Activated T-helper 17 cell treated with anti-CD3 and anti-CD28 coated beads, Interleukin-2, amount 50 U/mL, for 72 hours (primary cell): ENCODE results near the gene COLEC11. TPM values are rescaled to one million over a fixed set of nuclear protein-coding genes. Genes with fewer than 3 reads are reported as not detected.
"Not testable (repeated sequence)": the region's sequence is repeated elsewhere in the genome, so short reads cannot be mapped to it uniquely, and the experiment has no call there.

Source experiments
- ATAC-seq: fragments of 150-1000 bp; cut with Tn5 transposase; replicated peaks from 2 replicates; pipeline ENCODE4 v1.10.0; 2021; ENCODE audit warnings: mild to moderate bottlenecking, moderate library complexity
- H3K27ac Mint-ChIP-seq: one replicate; pipeline ENCODE4 v1.8.0; 2022; ENCODE audit warnings: mixed read lengths
- H3K27me3 Mint-ChIP-seq: one replicate; pipeline ENCODE4 v1.8.0; 2022; ENCODE audit warnings: mixed read lengths
- H3K36me3 Mint-ChIP-seq: one replicate; pipeline ENCODE4 v1.8.0; 2022; ENCODE audit warnings: low read depth, mild to moderate bottlenecking, mixed read lengths
- H3K4me1 Mint-ChIP-seq: one replicate; pipeline ENCODE4 v1.8.0; 2022; ENCODE audit warnings: mixed read lengths
- H3K4me3 Mint-ChIP-seq: one replicate; pipeline ENCODE4 v1.8.0; 2022; ENCODE audit warnings: mild to moderate bottlenecking, mixed read lengths
- H3K9me3 Mint-ChIP-seq: one replicate; pipeline ENCODE4 v1.8.0; 2022; ENCODE audit warnings: mixed read lengths
- total RNA-seq, 2 donors: library from RNA; stranded (reverse); gene quantifications; one replicate each; pipeline ENCODE4 v1.2.3, GENCODE V29; 2022

Gene COLEC11
- total RNA-seq: under 1 TPM in 1 of 2 donors, not detected in 1; 0.54 TPM

- no peak within 1 kb of the TSS for H3K4me3 Mint-ChIP-seq
- H3K4me1 Mint-ChIP-seq: no peaks in the 10 kb centered on the region
- H3K36me3 Mint-ChIP-seq: no peaks in the 10 kb centered on the region
- no peak within 1 kb of the TSS for H3K27ac Mint-ChIP-seq
- H3K27me3 Mint-ChIP-seq: peaks cover 7% of the 10 kb centered on the region
- ATAC-seq: no peak
- H3K9me3 Mint-ChIP-seq: no peaks in the 10 kb centered on the region
Observed at GRCh38 chr2:3594493-3595281, at the start of gene COLEC11. Gene COLEC11, plus strand, starts transcription at chr2:3595112. Its CDS starts 9,229 bp downstream, at chr2:3604341.

DNA sequence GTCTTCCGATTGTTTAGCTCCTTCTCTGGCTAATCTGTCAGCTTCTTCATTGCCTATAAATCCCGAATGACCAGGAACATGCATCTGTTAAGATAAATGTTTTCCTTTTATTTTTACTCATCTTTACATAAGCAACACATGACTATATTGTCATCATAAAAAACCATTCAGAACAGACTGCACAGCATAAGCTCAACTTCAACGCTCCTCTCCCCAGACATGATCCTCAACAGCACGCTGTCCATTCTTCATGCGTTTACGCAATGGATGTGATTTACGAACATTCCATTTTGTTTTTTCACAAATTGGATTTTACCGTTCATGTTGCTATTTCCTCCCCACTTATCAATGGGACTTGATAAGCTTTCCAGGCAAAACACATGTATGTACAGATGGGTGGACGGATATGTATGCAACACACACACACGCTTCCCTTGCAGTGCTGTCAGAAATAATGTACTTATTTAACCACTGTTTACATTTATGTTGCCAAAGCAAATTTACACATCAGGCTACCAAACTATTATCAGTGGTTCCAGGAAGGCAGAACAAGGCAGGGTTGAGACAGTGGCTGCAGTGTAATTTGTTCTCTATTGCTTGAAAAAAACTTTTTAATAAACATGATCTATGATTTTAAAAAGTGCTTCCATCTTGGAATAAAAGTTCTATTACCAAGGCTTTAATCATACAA, 49.0 kb upstream of the COLEC11 start:
- ATAC-seq: no peak
- H3K9me3 Mint-ChIP-seq: no peaks in the 10 kb centered on the region

GRCh38 chr2:3547915-3548314, 47.0 kb upstream of the COLEC11 start:
- Mint-ChIP-seq H3K27me3 (no peaks in the 10 kb centered on the region), H3K36me3 (peaks cover 100% of the 10 kb centered on the region), H3K9me3 (no peaks in the 10 kb centered on the region), H3K27ac (no peak overlapping the region), H3K4me1 (no peaks in the 10 kb centered on the region), H3K4me3 (no peak overlapping the region)
- no peak for ATAC-seq

More for the DNA sequence above, 49.0 kb upstream of the COLEC11 start:
- no peaks in the 10 kb centered on the region for H3K4me1 Mint-ChIP-seq
- H3K36me3 Mint-ChIP-seq: peaks cover 100% of the 10 kb centered on the region
- H3K4me3 Mint-ChIP-seq: no peak overlapping the region
- H3K27me3 Mint-ChIP-seq: no peaks in the 10 kb centered on the region
- no peak overlapping the region for H3K27ac Mint-ChIP-seq

GRCh38 chr2:3553946-3554345, 41.0 kb upstream of the COLEC11 start:
- H3K4me3 Mint-ChIP-seq: no peak overlapping the region
- ATAC-seq: no peak
- H3K9me3 Mint-ChIP-seq: no peaks in the 10 kb centered on the region

DNA sequence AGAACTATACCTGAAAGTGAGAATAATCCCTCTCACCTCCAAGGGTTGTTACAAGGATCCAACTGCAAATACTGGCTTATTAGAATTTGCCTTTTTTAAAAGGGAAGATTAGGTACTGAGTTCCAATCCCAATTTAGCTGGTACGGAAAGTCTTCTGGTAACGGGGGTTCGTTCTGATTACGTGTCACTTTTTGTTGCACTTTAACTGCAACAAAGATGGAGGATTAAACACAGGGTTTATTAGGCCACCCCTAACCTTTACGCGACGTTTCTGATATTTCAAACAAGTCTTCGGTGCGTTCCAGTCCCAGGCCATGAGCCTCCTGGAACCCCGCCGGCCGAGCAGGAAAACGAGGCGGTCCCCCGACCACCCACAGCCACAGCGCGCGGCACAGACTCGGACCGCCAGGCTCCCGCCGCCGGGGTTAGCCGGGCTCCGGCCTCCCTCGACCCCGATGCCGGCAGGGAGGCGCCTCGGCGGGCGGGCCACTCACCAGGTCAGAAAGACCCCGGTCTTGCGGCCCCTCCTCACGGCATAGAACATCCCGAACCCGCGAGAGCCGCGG, 37.2 kb upstream of the COLEC11 start:
- peaks cover 80% of the 10 kb centered on the region for H3K36me3 Mint-ChIP-seq
- H3K4me3 Mint-ChIP-seq: peak overlapping the region; percentile 87
- no peaks in the 10 kb centered on the region for H3K9me3 Mint-ChIP-seq
- H3K4me1 Mint-ChIP-seq: no peaks in the 10 kb centered on the region
- no peak for ATAC-seq
- no peaks in the 10 kb centered on the region for H3K27me3 Mint-ChIP-seq
- peak overlapping the region; percentile 93 for H3K27ac Mint-ChIP-seq

More at GRCh38 chr2:3553946-3554345, 41.0 kb upstream of the COLEC11 start:
- no peaks in the 10 kb centered on the region for H3K4me1 Mint-ChIP-seq
- peaks cover 95% of the 10 kb centered on the region for H3K36me3 Mint-ChIP-seq
- H3K27me3 Mint-ChIP-seq: no peaks in the 10 kb centered on the region
- H3K27ac Mint-ChIP-seq: peak overlapping the region; percentile 46

DNA sequence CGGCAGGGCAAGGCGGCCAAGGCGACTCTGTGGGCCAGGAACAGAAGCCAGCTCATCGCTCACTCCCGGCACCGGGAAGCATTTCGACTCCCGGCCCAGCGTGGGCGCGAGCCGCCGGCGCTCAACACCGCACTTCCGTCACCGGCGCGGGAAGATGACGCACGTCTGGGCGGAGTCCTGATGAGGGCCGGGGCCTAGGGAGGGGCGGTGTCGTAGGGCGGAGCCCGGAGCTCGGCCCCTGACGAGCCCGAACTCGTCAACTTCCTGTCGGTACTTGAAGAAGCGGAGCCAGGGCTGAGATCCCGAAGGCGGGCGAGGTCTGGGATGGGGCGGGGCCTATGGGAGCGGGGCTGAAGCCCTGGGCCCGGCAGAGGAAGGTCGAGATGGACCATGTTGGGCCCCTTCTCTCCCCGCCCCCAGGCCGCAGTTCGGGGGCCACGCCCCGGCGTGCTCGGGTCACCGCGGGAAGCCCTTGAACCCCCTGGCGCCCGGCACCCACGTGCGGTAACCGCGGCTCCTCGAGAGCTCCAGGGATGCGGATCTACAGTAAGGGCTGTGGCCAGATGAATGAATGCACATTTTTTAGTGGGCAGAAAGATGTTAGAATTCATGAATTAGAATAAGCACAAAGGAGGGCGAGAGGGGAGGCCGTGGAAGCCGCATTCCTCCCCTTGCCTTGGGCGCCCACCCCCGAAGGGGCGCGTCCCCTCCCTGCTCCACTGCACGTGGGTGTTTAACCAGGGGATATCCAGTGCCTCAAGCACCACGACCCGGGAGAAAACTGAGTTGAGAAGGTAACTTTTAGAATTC, 36.5 kb upstream of the COLEC11 start, which contains the start of gene RNASEH1:
RNASEH1 (minus strand) TSS at position 129 of the 810 bp plus-strand sequence; CDS start at position 56, 73 bp downstream.
- H3K27ac Mint-ChIP-seq: peak within 1 kb of the TSS; percentile 93
- H3K27me3 Mint-ChIP-seq: no peaks in the 10 kb centered on the region
- peak within 1 kb of the TSS; percentile 87 for H3K4me3 Mint-ChIP-seq
- no peaks in the 10 kb centered on the region for H3K9me3 Mint-ChIP-seq
- peak; percentile 98 for ATAC-seq
- H3K36me3 Mint-ChIP-seq: peaks cover 75% of the 10 kb centered on the region
- H3K4me1 Mint-ChIP-seq: no peaks in the 10 kb centered on the region

DNA sequence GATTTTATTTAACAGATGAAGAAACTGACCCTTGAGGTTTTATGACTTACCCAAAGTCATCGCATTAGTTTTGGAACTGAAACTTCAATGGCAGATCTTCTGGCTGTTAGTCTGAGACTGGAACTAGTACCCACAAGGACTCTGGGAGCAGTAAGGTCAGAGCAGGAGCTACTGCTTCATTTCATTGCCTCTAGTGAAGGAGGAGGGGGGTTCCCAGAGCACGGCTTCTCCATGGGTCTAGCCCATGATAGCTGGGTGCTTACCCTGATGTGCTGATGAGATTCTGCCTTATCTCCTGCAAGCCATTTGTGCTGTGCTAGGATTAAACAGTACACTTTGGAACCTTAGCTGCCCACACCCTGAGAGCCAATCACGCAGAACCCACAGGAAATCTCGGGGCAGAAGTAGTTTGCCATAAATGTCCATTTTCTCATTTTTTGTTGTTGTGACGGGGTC, 31.4 kb upstream of the COLEC11 start:
- H3K9me3 Mint-ChIP-seq: no peaks in the 10 kb centered on the region
- H3K4me1 Mint-ChIP-seq: no peaks in the 10 kb centered on the region
- no peaks in the 10 kb centered on the region for H3K27me3 Mint-ChIP-seq
- no peak overlapping the region for H3K27ac Mint-ChIP-seq
- ATAC-seq: no peak
- peaks cover 24% of the 10 kb centered on the region for H3K36me3 Mint-ChIP-seq
- no peak overlapping the region for H3K4me3 Mint-ChIP-seq

- Mint-ChIP-seq H3K27ac (no peak overlapping the region), H3K4me3 (no peak overlapping the region), H3K4me1 (no peaks in the 10 kb centered on the region), H3K36me3 (peaks cover 13% of the 10 kb centered on the region), H3K27me3 (no peaks in the 10 kb centered on the region), H3K9me3 (no peaks in the 10 kb centered on the region)
- ATAC-seq: no peak
Observed at GRCh38 chr2:3565117-3565516, 29.8 kb upstream of the COLEC11 start.

GRCh38 chr2:3566806-3567205, 28.1 kb upstream of the COLEC11 start:
- H3K36me3 Mint-ChIP-seq: no peaks in the 10 kb centered on the region
- no peak for ATAC-seq
- H3K9me3 Mint-ChIP-seq: no peaks in the 10 kb centered on the region
- H3K4me3 Mint-ChIP-seq: no peak overlapping the region
- no peaks in the 10 kb centered on the region for H3K4me1 Mint-ChIP-seq
- H3K27me3 Mint-ChIP-seq: no peaks in the 10 kb centered on the region
- no peak overlapping the region for H3K27ac Mint-ChIP-seq

- not testable (repeated sequence) for H3K27ac Mint-ChIP-seq, H3K4me1 Mint-ChIP-seq, H3K27me3 Mint-ChIP-seq, ATAC-seq, H3K36me3 Mint-ChIP-seq, H3K9me3 Mint-ChIP-seq, H3K4me3 Mint-ChIP-seq
Observed at GRCh38 chr2:3569656-3570055, 25.3 kb upstream of the COLEC11 start.

- Mint-ChIP-seq H3K27ac (no peak overlapping the region), H3K9me3 (no peaks in the 10 kb centered on the region), H3K36me3 (peaks cover 15% of the 10 kb centered on the region), H3K4me1 (peaks cover 13% of the 10 kb centered on the region), H3K4me3 (no peak overlapping the region), H3K27me3 (no peaks in the 10 kb centered on the region)
- ATAC-seq: no peak
Observed at GRCh38 chr2:3571284-3571683, 23.6 kb upstream of the COLEC11 start.

DNA sequence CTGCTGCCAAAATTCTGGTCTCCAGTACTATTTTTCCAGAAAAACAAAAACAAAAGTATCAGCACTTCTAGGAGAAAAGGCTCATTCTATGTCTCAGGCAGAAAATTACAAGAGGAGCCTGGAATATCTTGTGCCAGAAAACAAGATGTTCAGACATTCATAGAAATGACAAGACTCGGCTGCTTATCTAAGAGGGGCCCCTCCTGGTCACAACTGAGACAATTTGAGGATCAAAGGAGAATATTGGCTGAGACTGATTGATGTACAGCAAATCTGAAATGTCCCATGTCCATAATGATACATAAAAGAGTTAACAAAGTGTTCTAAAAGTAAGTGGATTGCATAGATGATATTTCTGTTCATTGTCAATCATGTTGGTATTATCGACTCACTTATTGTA, 22.3 kb upstream of the COLEC11 start:
- no peak for ATAC-seq
- no peaks in the 10 kb centered on the region for H3K9me3 Mint-ChIP-seq
- H3K27me3 Mint-ChIP-seq: no peaks in the 10 kb centered on the region
- peaks cover 28% of the 10 kb centered on the region for H3K36me3 Mint-ChIP-seq
- no peak overlapping the region for H3K4me3 Mint-ChIP-seq
- H3K4me1 Mint-ChIP-seq: peaks cover 21% of the 10 kb centered on the region
- H3K27ac Mint-ChIP-seq: no peak overlapping the region

- peak overlapping the region; percentile 98 for H3K4me3 Mint-ChIP-seq
- peaks cover 44% of the 10 kb centered on the region for H3K36me3 Mint-ChIP-seq
- no peak for ATAC-seq
- peaks cover 35% of the 10 kb centered on the region for H3K4me1 Mint-ChIP-seq
- H3K27me3 Mint-ChIP-seq: no peaks in the 10 kb centered on the region
- peak overlapping the region; percentile 82 for H3K27ac Mint-ChIP-seq
- no peaks in the 10 kb centered on the region for H3K9me3 Mint-ChIP-seq
Observed at GRCh38 chr2:3574155-3574554, 20.8 kb upstream of the COLEC11 start.
